ENCODE measurements around the gene SLAMF9.

- TF ChIP-seq SIN3A (IDR thresholded peaks at IDR 0.05; ENCODE audit: borderline replicate concordance, insufficient read depth, low read depth, low read length) (no peak), POLR2AphosphoS5 (IDR thresholded peaks at IDR 0.05; ENCODE audit: low read depth, low read length) (no peak), REST (IDR thresholded peaks at IDR 0.05; ENCODE audit: insufficient read depth in 1 of 2, low read depth in 2 of 2, low read length in 1 of 2) (no peak), TCF7L2 (IDR thresholded peaks at IDR 0.05; ENCODE audit: low read depth, low read length) (no peak)
- TF ChIP-seq, protein P1, sequence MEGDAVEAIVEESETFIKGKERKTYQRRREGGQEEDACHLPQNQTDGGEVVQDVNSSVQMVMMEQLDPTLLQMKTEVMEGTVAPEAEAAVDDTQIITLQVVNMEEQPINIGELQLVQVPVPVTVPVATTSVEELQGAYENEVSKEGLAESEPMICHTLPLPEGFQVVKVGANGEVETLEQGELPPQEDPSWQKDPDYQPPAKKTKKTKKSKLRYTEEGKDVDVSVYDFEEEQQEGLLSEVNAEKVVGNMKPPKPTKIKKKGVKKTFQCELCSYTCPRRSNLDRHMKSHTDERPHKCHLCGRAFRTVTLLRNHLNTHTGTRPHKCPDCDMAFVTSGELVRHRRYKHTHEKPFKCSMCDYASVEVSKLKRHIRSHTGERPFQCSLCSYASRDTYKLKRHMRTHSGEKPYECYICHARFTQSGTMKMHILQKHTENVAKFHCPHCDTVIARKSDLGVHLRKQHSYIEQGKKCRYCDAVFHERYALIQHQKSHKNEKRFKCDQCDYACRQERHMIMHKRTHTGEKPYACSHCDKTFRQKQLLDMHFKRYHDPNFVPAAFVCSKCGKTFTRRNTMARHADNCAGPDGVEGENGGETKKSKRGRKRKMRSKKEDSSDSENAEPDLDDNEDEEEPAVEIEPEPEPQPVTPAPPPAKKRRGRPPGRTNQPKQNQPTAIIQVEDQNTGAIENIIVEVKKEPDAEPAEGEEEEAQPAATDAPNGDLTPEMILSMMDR (IDR thresholded peaks at IDR 0.05): no peak
Measured at GRCh38 chr1:159959451-159959850, 5.4 kb upstream of the SLAMF9 start.
